ENCODE data around the gene PAGR1. TPM values are rescaled to one million over a fixed set of nuclear protein-coding genes. Genes with fewer than 3 reads are reported as not detected.

Gene PAGR1
- total and polyA plus RNA-seq, 2 of the 8 experiments (the other 6 are each of a cell fraction or from before 2014, with no cell fraction given), result 35.4 to 56.4 TPM

- H3K18ac ChIP-seq (ENCODE audit: extremely low read depth, low read length), result peak overlapping the region; percentile 97
- H3K9ac ChIP-seq (replicated peaks in 1 of 4; ENCODE audit: extremely low read depth in 1 of 4, low read depth in 3 of 4, low read length in 3 of 4), result peak overlapping the region; percentile 73 to 88 (median 85)
- H4K91ac ChIP-seq (replicated peaks; ENCODE audit: insufficient read length, low read length), result peak overlapping the region; percentile 95
- peak overlapping the region; percentile 50 for H3K56ac ChIP-seq (replicated peaks; ENCODE audit: insufficient read length, low read depth, low read length)
- H2BK20ac ChIP-seq (ENCODE audit: low read length), result no peak overlapping the region
- no peaks in the 10 kb centered on the region for H3K27me3 ChIP-seq (replicated peaks in 1 of 4; ENCODE audit: control insufficient read depth in 3 of 4, extremely low read depth in 1 of 4, insufficient read depth in 3 of 4, low read length in 3 of 4)
- TF ChIP-seq CTCF (IDR thresholded peaks at IDR 0.05; ENCODE audit: control extremely low read depth in 1 of 3, insufficient read depth in 1 of 3, low read depth in 1 of 3, low read length in 3 of 3) (no peak), KDM4A (IDR thresholded peaks at IDR 0.05; ENCODE audit: low read depth, low read length, severe bottlenecking) (peak; percentile 36), KDM5A (IDR thresholded peaks at IDR 0.05; ENCODE audit: low read length) (peak; percentile 21; the same call in 1 of the 2 replicates)
- H3K4me2 ChIP-seq (ENCODE audit: insufficient read depth in 1 of 2, low read depth in 2 of 2, low read length in 2 of 2), result peak overlapping the region; percentile 74 to 100
- peak overlapping the region; percentile 48 for H3K4ac ChIP-seq (replicated peaks; ENCODE audit: insufficient read length, low read depth, low read length)
- no peaks in the 10 kb centered on the region for H3K9me3 ChIP-seq (ENCODE audit: insufficient read depth in 2 of 2, low read depth in 1 of 2, low read length in 1 of 2)
- peaks cover 0 to 15% (median 3%) of the 10 kb centered on the region in 4 experiments; a peak in 5 of 8 replicates for H3K36me3 ChIP-seq (ENCODE audit: control insufficient read depth in 2 of 4, insufficient read depth in 4 of 4, low read length in 3 of 4)
- H2BK5ac ChIP-seq (ENCODE audit: low read depth, low read length), result peak overlapping the region; percentile 97
- FAIRE-seq (no peak), DNase-seq (ENCODE audit: low read depth in 1 of 2, low spot score in 2 of 2) (no peak)
- ChIA-PET CTCF (ENCODE audit: partially characterized antibody) (interaction anchor here (0.8 to 2.8 kb wide), 12 partner anchors 10 to 99 kb away, joined by 3 to 23 read pairs (median 6); partner anchors contain the start of genes MAZ and PAGR1), POLR2A (ENCODE audit: partially characterized antibody) (interaction anchor here (0.7 to 3.7 kb wide), 34 partner anchors 11 to 300 kb away, joined by 3 to 58 read pairs (median 4); partner anchors contain the start of genes CDIPT, MAZ, PAGR1 and TBX6)
- peaks cover 3 to 14% of the 10 kb centered on the region in 2 experiments for H4K20me1 ChIP-seq (replicated peaks in 1 of 2; ENCODE audit: control insufficient read depth in 1 of 2, insufficient read depth in 2 of 2, low read length in 2 of 2)
- peaks cover 0 to 13% (median 5%) of the 10 kb centered on the region in 4 experiments; a peak in 6 of 7 replicates for H3K4me1 ChIP-seq (replicated peaks in 1 of 4; ENCODE audit: control insufficient read depth in 3 of 4, insufficient read depth in 4 of 4, low read length in 3 of 4)
- H3K14ac ChIP-seq (ENCODE audit: insufficient read length), result no peak overlapping the region
- H2BK120ac ChIP-seq (replicated peaks; ENCODE audit: low read depth, low read length), result no peak overlapping the region
- peak overlapping the region; percentile 87 for H4K8ac ChIP-seq (ENCODE audit: extremely low read depth, insufficient read depth, low read length)
- no peak overlapping the region for H3K23ac ChIP-seq (ENCODE audit: insufficient read length)
- H3K79me1 ChIP-seq (ENCODE audit: low read depth, low read length), result peaks cover 12% of the 10 kb centered on the region; the same call in 1 of the 2 replicates
- H2BK12ac ChIP-seq (ENCODE audit: low read depth, low read length), result 0 out of 2 replicates have a peak overlapping the region, but pooled peaks have one; percentile 27
- peak overlapping the region; percentile 94 for H4K5ac ChIP-seq (ENCODE audit: insufficient read length, low read depth, low read length)
- no peak overlapping the region for H2BK15ac ChIP-seq (ENCODE audit: low read length)
- WGBS, 2 experiments (ENCODE audit: extremely low coverage in 1 of 2, insufficient coverage in 1 of 2, insufficient read length in 1 of 2, insufficient replicate concordance in 2 of 2, low coverage in 1 of 2, low lambda C conversion rate in 2 of 2, missing lambda C conversion rate in 1 of 2), result 5% methylated on average over 31 of the region's 31 CpGs; no CpG with 5 or more reads in 1 of the 2 experiments
- peak overlapping the region; percentile 86; the same call in 1 of the 2 replicates for H2AK5ac ChIP-seq (ENCODE audit: low read depth, low read length)
- H3K23me2 ChIP-seq (ENCODE audit: low read depth, low read length), result peaks cover 14% of the 10 kb centered on the region
- peak overlapping the region; percentile 73; the same call in 1 of the 2 replicates for H2AFZ ChIP-seq (ENCODE audit: low read length)
- peaks cover 28 to 55% of the 10 kb centered on the region in 2 experiments for H3K79me2 ChIP-seq (ENCODE audit: control insufficient read depth in 1 of 2, insufficient read depth in 2 of 2, low read length in 2 of 2)
- H3K27ac ChIP-seq (ENCODE audit: low read depth, low read length), result peak overlapping the region; percentile 66; the same call in 1 of the 2 replicates
- peak overlapping the region; percentile 92 to 98 (median 96) for H3K4me3 ChIP-seq (ENCODE audit: extremely low read depth in 1 of 4, insufficient read depth in 2 of 4, low read depth in 3 of 4, low read length in 4 of 4)
Observed at GRCh38 chr16:29790949-29791844, 24.8 kb upstream of the PAGR1 start.
